HG03439 (cell line): Measurements from ENCODE around the gene HTR2A.

Source experiments
- ATAC-seq: cut with Tn5 transposase; IDR thresholded peaks from one replicate; pipeline ENCODE4 v1.9.1; 2021; ENCODE audit warnings: mild to moderate bottlenecking, moderate library complexity; ENCODE audit not compliant: unreplicated experiment

HTR2A gene

DNA sequence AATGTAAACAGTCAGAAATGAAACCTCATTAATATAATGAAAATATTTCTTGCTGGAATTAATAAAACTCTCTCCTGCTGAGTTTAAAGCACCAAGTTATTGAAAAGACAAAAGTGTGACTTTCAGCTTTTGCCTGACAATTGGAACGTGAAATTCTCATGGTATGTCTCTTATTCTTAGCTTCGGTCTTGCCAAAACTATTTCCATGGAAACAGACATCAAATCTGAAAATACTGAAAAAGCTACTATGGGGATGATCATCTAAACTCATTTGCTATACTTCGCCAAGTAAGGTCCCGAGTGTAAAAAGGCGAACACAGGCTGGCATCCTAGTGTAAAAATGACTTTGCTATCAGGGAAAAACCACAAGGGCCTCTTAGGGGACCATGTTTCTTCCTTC is 22.8 kb downstream of the HTR2A start:
- no peak for ATAC-seq

GRCh38 chr13:46871557-46871956 is 25.3 kb downstream of the HTR2A start:
- ATAC-seq, result no peak

- ATAC-seq, result no peak
Observed at GRCh38 chr13:46868091-46868490, 28.8 kb downstream of the HTR2A start.

DNA sequence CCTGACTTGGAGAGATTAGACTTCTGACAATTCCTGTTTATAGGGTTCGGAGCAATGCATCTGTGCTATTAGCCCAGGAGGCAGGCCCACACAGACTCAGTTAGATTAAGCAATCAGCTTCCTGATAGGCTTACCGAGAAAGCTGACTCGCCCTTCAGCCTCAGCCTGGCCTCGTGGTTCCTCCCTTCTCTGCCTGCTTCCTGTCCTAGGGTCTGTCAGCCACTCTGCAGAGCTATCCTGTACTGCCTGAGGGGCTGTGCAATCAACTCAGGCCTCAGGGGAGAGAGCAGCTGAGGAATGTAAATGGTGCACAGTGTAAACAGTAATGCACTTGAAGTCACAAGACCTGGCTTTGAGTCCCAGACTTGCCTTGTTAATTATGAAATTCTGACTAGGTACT is 30.7 kb downstream of the HTR2A start:
- no peak for ATAC-seq

- no peak for ATAC-seq
Observed at GRCh38 chr13:46864941-46865340, 31.9 kb downstream of the HTR2A start.

GRCh38 chr13:46861959-46862358 is 34.9 kb downstream of the HTR2A start:
- no peak for ATAC-seq

GRCh38 chr13:46860722-46861121 is 36.1 kb downstream of the HTR2A start:
- no peak for ATAC-seq

GRCh38 chr13:46858776-46859175 is 38.1 kb downstream of the HTR2A start:
- no peak for ATAC-seq

- ATAC-seq, result no peak
Observed at GRCh38 chr13:46858163-46858562, 38.7 kb downstream of the HTR2A start.

DNA sequence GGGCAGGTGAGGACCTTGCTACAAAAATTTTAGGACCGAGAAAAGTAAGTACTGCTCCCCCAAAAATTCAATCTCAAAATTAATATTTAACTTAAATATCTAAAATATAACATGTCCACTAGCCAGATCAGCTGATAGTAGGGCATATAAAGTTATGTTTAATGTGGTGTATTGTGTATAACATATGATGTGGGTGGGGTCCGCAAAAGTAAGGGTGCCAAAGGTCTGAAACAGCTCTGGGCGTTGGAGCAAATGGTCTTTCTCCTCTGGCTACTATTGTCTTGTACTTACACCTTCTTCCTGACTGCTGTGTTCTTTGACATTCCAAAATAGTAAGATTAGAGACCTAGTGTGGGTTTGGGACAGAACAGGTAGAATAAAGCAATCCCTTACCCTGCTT is 41.2 kb downstream of the HTR2A start:
- no peak for ATAC-seq

DNA sequence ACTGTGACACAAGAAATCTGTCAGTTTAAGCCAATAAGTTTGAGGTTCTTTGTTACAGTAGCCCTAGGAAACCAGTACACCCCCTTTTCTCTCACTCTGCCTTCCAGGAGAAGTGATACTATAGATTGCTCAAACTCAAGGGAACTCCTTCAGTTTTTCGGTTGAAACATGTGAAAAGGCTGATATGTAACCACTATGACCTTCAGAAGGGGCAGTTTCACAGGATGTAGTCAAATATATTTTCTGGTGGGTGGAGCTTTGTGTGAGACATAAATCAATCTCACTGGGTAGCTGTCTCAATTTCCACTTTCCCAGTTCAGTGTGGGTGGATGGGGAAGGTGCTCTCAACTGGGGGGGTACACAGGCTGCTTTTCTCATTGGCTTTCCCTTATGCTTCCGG is 41.7 kb downstream of the HTR2A start:
- peak; percentile 54 for ATAC-seq

DNA sequence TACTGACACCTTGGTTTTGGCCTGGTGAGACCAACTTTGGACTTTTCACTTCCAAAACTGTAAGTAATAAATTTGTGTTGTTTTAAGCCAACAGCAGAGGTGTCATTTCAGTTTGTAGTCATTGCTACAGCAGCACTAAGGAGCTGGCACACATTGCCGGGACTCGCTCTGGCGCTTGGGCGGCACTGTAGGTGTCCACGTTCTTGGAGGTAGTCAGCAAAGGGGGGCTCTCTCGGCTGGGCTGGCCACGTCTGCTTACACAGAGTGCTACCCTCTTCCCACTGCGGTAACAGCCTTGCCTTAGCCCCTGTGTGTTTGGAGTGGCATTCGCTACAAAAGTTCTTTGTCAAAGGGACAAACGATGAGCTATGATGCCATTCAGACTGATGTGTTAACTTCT is 44.7 kb downstream of the HTR2A start:
- ATAC-seq, result no peak

GRCh38 chr13:46850214-46850613 is 46.6 kb downstream of the HTR2A start:
- ATAC-seq, result no peak

- ATAC-seq, result no peak
Observed at GRCh38 chr13:46846726-46847125, 50.1 kb downstream of the HTR2A start.

DNA sequence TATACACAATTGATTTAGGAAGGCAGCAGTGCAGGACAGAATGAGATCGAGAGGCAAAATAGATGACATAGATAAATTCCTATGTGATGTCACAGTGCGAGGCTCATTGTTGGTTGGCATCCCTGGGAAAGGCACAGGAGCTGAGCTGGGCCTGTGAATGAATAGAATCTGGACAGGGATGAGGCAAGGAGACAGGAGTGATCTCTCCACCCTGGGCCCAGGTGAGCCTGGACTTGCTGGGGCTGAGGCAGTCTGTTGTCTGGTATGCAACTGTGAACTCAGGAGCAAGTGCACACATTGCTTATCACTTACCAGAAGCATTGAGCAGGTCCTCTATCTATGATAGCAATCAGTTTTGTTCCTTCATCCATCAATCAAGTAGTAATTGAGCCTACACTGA is 51.7 kb downstream of the HTR2A start:
- no peak for ATAC-seq

DNA sequence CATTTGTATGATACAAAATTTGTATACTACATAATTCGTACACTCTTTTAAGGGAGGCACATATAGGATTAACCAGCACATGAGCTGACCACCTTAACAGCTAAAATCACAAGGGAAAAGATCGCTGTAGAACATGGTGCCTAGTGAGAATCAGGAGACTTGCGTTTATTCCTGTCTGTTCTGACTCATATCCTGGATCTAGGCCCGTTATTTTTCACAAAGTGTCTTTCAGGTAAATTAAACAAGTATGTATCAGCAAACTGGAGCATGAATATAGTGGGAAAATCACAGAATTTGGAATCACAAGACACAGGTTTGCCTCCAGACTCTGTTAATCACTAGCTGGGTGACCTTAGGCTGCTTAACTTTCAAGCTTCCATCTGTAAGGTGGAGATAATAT is 52.4 kb downstream of the HTR2A start:
- no peak for ATAC-seq

DNA sequence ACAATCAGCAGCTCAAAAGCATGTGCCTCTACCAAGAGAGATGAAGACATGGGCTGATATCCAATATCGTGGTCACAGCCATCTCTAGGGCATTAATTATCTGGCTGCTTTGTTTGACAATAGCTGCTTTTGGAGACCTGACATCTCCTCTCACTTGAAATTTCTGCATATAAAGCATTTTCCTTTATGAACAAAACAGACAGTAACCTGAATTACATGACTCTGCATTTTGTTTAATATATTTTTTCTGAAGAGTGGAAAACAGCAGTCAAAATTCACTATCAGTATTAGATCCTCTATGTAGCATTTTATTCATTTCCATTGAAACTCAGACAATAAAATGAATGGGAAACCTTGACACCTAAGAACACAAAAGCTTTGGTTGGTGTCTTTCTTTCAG is 57.5 kb downstream of the HTR2A start:
- no peak for ATAC-seq

GRCh38 chr13:46834657-46835056 is 62.2 kb downstream of the HTR2A start:
- ATAC-seq, result no peak

- ATAC-seq, result no peak
Observed at GRCh38 chr13:46831588-46832194, 65.2 kb downstream of the HTR2A start.

GRCh38 chr13:46830405-46831005 is 66.3 kb downstream of the HTR2A start:
- no peak for ATAC-seq

DNA sequence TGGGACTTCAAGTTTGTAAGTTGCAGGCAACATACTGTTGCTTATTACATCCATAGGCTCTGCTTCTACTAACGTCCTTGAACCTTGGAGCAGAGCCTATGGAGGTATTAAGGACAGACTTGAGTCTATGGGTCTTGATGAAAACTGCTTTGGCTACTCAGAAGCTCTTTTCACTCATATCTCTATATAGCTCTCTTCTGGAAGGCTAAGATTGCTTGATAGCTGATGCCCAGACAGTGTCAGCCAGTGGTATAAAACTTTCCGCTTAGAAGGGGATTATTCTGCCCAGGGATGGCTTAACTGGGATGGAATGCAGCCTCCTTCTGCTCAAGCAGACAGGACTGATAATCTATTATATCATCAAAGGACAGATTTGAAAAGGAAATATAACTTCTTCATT is 74.3 kb downstream of the HTR2A start:
- ATAC-seq, result no peak

DNA sequence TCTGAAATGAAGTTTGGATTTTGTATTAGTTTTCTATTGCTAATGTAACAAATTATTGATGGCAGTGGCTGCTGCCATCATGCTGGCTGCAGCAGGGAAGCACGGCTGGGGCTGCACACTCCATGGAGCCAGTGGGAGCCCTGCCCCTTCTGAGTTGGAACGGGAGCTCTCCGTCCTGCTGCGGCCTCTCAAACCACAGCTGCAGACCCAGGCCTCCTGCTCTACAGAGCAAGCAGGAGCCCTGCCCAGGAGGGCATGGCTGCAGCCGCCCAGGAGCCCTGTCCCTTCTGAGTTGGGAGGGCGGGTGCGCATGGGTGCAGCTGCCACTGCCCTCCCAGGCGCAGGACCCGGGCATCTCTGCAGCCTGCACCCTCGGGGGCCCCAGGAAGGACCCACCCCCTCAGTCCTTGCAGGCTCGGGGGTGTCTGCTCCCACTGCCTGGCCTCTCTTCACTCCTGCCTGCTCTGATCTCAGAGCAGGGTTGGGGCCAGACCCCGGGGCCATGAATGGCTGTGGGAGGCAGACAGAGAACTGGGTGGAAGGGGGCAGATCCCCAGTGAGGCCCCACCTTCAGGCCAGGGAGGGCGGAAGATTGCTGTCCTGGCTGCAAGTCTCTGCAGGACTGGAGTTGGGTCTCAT is 78.9 kb downstream of the HTR2A start:
- ATAC-seq, result no peak

DNA sequence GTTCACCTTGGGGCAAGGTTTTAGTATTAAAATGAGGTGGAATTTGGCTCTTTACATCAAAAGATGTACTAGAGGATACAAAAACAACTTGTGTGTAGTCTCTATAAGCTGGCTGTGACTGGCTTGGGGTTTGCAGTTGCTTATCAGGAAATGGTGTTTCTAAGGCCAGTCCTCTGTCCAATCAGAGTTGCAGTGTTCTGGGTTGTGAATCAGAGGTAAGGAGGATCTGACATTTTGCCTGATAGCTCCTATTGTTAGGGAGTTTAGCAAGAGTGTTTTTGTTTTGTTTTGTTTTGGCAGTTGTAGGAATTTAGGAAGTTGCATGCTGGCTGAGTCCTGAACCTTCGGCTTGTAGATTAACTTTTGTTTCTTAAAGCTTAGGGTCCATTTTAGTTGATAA is 79.8 kb downstream of the HTR2A start:
- no peak for ATAC-seq
